NCI-H69 (cell line): ENCODE results near the gene SFXN2.
A peak's percentile ranks its signal among the peaks of the same experiment; 100 is the strongest.
"Not testable (repeated sequence)": the region's sequence is repeated elsewhere in the genome, so short reads cannot be mapped to it uniquely, and the experiment has no call there.

Experiments used
- DNase-seq: peaks from one replicate; lab custom pipeline; 2025; lab: John Stamatoyannopoulos, UW

The SFXN2 gene

DNA sequence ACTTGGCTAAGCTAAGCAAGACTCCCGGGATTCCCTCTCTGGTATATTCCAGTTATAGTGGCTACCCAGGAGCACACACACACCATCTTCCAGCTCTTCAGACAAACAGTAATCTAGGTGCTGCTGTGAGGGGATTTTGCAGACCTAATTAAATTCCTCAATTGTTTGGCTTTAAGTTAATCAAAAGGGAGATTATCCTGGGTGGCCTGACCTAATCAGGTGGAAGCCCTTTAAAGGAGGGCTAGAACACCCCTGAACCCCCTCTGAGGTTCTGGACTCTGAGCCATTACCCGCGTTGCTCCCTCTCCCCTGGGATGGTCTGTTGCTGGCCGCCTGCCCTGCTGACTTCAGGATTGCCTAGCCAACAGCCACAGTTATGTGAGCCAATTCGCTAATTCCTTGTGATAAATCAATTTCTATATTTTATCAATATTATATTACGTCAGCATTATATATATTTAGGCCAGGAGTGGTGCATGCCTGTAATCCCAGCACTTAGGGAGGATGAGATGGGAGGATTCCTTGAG is 6.4 kb downstream of the SFXN2 start:
- no peak for DNase-seq

DNA sequence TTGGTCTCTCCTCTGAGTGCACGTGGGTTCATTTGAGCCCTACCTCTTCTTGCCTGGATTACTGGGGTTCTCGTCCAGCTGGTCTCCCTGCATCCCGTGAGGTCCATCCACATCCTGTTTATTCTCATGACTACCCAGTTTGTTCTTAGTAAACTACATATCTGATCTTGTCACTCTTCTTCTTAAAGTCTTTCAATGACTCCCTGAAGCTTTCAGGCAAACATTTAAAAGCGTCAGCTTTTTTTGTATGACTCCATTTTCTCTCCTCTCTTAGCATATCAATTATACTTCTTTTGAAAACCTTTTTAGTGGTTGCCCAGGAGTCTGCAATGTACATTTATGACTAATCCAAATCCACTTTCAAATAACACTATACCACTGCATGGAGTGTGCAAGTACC is 7.5 kb downstream of the SFXN2 start:
- DNase-seq: no peak

DNA sequence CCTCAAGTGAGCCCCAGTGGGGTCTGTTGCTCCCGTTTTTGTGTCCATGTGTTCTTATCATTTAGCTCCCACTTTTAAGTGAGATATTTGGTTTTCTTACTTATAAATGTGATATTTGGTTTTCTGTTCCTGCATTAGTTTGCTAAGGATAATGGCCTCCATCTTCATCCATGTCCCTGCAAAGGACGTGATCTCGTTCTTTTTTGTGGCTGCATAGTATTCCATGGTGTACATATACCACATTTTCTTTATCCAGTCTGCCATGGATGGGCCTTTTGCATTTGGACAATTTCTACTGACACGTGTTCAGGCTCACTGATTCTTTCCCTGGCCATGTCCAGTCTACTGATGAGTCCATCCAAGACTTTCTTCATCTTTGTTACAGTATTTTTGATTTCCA is 9.6 kb downstream of the SFXN2 start:
- DNase-seq: no peak

DNA sequence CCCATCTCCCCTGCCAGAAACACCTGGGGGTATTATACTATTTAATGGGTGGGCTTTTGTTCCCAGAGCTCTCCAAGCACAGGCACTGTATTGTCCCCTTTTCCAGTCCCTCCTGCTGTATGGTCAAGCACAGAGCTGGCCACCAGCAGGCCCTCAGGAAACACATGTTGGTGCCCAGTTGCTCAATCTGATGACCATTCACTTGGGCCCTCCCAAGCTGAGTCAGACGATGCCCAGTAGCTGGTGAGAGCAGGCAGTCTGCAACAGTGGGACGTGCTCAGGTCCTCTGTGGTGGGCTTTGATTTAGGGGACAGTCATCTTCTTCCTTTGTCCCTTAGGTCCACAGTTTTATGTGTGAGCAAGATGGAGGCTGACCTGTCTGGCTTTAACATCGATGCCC is 11.8 kb downstream of the SFXN2 start:
- no peak for DNase-seq

DNA sequence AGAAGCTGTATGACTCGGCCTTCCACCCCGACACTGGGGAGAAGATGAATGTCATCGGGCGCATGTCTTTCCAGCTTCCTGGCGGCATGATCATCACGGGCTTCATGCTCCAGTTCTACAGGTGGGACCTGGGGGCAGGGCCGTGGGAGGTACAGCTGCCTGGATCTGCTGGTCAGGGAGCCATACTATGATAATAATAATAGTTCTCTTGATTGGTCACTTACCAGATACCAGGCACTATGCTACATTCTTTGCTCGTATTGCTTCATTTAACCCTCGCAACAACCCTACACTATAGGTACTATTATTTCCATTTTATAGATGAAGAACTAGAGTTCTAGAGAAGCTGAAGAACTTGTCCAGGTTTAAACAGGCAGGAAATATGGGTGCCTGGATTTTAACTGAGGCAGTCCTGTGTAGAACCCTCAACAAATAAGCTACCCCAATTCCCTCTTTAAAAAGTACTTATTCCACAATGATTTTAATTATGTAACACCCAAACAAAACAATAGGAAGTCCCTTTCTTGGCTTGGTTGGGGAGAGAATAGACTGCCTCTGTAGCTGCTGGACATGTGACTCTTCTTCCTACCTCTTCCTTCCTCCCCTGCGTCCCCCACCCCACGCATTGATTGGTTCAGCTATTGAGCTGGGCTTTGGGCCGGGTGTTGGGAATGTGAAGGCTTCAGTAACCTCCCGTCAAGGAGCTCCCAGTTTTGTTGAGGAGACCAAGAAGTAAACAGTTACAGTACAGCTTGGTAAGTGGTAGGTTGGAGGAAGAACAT is 12.8 kb downstream of the SFXN2 start:
- no peak for DNase-seq

DNA sequence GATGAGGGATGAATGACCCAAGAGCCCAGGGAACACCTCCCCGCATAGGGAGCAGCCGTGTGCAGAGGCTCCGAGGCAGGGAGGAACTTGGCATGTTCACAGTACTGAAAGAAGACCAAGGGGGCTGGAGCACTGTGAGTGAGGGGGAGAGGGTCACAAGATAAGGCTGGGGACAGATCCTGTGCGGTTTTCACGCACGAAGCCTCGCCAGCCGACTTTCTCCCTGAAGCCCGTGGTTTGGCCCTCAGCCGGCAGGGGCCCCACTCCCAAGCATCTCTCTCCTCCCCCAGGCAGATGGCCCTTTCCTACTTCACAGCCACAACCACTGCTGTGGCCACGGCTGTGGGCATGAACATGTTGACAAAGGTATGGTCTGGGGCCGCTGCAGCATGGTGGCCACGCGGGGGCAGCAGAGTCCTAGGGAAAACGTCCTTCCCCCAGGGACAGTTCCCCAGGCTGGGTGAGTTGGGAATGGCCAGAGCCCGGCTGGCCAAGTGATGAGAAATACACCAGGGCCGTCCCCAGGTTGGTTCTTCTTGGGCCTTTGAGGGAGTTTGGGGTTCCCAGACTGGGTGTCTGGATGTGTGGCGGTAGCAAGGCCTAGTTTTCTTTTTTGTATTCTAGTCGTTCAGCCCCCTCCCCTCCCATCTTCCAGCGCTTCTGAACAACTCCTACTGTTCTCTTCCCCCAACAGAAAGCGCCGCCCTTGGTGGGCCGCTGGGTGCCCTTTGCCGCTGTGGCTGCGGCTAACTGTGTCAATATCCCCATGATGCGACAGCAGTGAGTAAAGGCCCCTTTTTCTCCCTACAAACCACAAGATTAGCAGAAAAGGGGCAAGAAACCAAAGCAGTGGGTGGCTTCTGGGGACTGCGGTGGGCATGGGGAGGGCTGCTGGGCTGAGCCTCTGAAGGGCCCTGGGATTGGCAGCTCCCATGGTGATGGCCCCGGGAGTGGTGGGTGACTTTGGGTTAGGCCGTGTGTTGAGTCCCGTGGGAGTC is 14.9 kb downstream of the SFXN2 start:
- peak; percentile 52 for DNase-seq

DNA sequence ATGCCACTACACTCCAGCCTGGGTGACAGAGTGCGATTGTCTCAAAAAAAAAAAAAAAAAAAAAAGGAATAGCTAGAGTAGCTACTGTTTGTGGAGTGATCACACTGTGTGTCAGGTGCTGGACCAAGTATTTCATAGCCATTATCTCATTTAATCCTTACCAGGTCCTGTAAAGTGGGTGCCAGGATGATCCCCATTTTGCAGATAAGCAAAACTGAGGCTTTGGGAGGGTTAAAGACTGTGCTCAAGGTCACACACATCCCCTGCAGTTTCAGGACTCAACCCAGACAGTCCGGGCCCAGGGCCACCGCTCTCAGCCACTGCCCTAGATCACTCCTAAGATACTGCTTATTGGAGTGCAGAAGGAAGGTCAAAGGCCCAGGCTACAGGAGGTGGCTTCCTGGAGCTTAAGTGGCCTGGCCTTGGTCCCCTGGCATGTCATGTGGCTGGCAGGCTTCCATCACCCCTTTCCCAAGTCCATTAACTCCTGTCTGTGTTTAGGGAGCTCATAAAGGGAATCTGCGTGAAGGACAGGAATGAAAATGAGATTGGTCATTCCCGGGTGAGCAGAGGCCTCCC is 16.9 kb downstream of the SFXN2 start:
- DNase-seq: no peak

DNA sequence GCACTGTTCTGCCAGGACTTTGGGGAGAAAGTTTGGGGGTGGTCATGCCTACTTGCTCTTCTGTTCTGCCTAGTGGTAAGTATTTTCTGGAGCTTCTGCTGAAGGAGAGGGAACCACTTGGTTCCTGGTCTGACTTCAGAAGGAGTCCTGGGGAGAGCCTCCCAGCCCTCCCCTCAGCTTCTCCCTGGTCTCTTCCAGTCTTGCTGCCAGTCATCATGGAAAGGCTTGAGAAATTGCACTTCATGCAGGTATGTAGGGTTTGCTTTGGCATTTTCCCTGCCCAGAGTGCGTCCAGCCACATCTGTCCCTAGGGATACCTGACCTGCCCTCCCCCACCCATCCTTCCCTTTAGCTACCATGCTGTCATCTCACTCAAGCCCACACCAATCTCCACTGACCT is 18.2 kb downstream of the SFXN2 start:
- no peak for DNase-seq

DNA sequence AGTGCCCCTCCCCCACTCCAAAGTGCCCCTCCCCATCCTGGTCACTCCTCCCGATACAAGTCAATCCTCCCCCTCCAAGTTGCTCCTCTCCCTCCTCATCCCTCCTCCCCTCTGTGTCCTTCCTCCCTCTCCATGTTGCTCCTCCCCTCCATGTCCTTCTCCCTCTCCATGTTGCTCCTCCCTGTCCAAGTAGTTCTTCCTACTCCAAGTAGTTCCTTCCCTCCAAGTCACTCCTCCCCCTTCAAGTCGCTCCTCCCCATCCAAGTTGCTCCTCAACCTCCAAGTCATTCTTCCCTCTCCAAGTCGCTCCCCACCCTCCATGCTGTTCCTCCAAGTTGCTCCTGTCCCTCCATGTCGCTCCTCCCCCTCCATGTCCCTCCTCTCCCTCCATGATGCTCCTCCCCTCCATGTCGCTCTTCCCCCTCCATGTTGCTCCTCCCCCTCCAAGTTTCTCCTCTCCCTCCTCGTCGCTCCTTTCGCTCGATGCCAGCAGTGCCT is 20.7 kb downstream of the SFXN2 start:
- DNase-seq: no peak

DNA sequence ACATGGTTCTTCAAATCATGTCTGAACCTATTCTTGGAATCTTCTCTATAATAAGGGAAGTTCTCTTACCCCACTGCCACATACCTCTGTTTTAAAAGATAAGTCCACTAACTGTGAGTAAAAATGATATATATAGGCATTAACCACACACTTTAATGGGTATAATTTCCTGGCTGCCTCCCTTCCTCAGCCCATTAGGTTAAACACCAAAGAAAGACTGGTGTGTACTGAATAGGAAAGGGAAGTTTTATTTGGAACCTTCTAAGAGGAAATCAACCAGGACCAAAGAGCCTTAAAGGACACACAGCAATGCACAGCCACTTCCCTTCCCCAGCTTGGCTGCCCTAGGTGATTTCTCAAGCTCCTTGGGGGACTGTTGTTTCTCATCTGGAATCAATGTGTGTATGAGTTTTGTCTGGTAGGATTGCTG is 24.3 kb downstream of the SFXN2 start:
- no peak for DNase-seq

DNA sequence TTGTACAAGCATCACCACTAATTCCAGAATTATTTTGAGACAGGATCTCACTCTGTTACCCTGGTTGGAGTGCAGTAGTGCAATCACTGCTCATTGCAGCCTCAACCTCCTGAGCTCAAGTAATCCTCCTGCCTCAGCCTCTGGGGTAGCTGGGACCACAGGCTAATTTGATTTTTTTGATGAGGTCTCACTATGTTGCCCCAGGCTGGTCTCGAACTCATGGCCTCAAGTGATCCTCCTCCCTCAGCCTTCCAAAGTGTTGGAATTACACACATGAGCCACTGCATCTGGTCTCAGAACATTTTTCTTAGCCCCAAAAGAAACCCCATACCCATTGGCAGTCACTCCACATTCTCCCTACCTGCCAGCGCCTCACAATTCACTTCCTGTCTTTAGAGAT is 25.8 kb downstream of the SFXN2 start:
- DNase-seq: no peak

DNA sequence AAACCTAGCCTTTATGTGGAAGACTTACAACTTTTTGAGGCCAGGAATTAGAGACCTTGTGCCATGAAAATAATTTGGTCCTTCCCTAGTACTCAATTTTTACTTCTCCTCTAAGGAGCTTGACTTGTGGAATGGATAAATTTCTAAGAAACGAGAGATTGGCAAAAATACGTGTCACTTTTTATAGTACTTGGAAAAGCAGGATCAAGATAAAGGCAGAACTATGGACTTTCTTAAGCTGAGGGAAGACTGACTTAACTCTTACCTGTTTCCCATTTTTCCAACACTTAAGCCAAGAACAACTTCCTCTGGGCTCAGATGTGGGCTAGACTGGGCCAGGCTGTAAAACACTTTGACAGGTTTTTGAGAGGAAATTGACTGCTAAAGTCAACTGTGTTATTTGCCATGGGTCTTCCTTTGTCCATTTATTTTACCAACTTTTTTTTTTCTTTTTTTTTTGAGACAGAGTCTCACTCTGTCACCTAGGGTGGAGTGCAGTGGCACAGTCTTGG is 27.3 kb downstream of the SFXN2 start:
- DNase-seq: no peak

DNA sequence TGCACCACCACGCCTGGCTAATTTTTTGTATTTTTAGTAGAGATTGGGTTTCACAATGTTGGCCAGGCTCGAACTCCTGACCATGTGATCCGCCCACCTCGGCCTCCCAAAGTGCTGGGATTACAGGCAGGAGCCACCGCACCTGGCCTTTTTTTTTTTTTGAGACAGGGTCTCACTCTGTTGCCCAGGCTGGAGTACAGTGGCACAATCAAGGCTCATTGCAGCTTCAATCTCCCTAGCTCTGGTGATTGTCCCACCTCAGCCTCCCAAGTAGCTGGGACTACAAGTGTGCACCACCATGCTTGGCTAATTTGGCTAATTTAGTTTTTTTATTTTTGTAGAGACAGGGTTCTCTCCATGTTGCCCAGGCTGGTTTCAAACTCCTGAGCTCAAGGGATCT is 27.9 kb downstream of the SFXN2 start:
- DNase-seq: not testable (repeated sequence)

DNA sequence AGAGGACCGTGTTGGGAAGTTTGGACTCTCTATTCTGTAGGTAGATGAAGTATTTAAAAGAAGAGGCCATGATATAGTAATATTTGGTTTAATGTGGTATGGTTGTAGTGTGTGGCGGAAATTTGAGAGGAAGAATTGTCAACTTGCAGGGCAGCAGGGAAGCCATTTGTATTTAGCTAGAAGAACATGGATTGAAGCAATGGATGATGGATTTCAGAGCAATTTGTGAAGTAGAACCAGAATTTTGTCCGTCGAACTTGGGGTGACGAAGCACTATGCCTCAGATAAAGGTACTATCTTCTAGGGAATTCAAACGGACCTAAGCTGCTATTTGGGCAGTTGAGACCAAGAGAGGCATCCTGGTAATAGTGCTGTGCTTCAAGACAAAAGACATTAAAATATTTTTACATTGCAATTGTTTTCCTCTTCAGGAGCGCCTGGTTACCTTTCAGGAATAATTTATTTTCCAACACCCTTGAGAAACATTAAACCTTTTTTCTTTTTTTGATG is 28.7 kb downstream of the SFXN2 start:
- DNase-seq: peak; percentile 31

DNA sequence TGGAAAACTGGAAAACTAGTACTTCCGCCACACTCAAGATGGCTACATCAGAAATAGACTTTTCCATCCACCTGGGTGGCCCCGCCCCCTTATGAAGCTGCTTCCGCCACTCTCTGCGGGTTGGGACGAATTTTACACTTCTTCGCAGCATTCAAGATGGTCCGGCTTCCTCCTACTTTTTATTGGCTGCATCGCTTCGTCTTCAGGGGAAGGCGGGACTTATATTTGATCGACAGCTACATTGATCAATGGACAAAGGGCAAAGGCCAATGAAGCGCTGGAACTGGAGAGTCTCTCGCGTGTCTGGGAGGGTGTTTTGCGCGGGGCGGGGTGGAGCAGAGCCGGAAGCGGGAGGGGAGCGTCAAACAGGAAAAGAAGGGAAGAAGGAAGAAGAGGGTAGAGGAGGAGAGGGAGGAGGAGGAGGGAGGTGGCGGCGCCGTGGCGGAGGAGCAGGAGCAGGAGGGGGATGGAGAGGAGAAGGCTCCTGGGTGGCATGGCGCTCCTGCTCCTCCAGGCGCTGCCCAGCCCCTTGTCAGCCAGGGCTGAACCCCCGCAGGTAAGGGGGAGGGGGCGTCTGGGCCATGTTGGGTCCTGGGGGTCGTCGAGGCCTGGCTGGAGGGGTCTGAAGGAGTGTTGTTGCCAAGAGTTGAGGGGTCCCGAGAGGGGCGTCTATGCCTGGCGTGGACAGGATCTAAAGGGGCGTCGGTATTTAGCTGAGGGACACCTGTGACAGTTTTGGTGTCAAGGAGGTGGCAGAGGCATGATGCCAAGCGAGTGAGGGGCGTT is 29.3 kb downstream of the SFXN2 start, which contains the start of gene WBP1L:
Gene WBP1L (plus strand): TSS at position 361 of the 786 bp plus-strand sequence. CDS start 106 bp downstream, at position 467.
- DNase-seq: peak; percentile 97

DNA sequence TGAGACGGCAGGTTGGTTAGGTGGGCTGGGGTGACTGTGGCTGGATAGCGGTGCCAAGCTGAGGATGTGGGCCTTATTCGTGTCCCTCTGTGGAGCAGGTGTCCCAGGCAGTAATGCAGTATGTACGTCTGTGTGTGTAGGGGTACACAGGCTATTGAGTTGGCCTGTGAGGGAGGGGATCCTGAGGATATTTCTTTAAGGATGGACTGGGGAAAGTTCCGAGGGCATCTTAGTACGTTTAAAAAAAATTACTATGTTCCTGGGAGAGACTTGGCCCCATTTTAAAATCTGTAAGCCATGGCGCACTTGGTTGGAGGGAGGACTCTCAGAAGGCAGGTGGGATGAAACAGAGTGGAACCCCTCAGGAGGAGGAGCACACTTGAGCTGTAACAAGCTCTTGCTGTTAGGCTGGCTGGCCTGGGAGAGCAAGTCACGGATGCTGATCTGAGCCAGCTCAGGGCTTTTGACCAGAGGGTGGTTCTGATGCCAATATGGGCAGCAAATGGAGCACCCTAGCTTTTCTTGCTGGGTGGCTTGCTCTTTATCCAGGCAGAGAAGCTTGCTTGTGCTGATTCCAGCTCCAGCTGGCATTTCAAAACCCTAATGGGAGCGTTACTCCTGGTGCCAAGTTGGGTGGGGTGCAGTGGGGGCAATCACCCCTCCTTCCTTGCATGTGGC is 30.1 kb downstream of the SFXN2 start:
- peak; percentile 16 for DNase-seq

DNA sequence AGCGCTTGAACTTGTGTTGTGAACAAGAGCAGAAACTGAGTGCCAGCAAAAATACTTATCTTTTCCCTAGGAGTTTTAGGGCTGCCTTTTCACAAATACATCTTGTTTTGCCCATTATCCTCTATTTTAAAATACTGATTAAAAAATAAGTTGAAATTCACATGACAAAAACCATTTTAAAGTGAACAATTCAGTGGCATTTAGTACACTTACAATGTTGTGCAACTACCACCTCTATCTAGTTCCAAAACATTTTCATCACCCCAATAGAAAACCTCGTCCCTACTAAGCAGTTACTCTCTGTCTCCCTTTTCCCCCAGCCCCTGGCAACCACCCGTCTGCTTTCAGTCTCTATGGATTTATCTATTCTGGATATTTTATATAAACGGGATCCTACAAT is 30.7 kb downstream of the SFXN2 start:
- no peak for DNase-seq

DNA sequence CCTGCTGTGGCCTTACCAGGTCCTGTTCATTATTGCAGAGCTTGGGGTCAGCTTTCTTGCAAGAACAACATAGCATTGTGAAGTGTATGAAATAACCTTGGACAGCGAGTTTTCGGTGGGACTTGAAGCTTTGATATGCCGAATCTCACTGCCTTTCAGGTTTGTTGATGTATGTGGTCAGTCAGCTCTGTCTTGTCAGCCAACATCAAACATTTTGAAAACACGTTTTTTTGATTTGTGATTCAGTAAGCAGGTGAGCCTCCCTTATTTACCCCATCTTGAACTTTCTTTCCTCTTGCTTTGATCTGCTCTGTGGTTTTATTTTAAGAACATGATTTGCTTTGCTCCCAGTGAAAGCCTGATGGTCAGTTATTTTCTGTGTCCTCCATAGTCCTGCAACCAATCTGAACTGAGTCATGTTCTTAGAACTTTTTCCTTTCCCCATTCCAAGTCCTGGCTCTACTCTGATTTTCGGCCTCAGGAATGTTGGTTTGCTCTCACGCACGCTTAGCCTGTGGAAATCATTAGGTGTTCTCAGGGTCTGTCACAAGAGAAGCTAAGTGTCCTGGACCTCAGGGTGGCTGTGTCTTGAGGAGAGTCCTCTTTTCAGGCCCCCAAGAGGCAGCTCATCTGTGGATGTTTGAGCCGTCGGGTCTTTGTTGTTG is 38.0 kb downstream of the SFXN2 start:
- DNase-seq: no peak

DNA sequence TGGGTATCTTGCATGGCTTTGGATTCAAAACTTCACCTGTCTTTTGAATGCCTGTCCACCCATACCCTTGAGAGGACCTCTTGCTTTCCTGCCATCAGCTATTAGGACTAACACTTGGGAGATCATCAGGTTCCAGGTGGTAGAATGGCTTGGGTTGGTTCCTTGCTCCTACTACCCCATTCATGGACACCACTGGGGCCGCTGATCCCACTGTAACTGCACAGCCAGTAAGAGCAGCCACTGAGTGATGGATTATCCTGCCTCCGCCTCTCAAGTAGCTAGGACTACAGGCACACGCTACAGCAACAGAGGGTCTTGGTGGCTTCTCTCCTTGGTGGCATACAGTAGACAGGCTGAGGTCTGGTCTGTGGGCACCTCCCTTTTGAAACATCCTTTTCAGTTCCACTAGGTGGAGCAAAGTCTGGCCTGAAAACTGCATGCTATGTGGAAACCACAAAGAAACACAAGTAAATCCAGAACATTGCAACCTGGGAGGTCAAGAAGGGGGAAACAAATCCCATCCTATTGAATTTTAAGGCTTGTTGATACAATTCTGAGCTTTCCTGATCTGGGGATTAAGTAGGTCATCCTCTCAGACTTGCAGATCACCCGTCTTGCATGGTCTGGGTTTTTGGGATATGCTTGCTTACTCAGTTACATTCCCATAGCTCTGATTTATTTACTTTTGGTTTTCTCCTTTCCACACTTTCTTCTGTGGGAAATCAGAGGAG is 38.7 kb downstream of the SFXN2 start:
- DNase-seq: peak; percentile 6
